HepG2 (cell line): ENCODE results near the gene INO80. TPM values are rescaled to one million over a fixed set of nuclear protein-coding genes. Genes with fewer than 3 reads are reported as not detected.

Source experiments
- ATAC-seq: fragments of 200-7000 bp; cut with Tn5 transposase; 3 replicates; pipeline ENCODE4 v1.9.1; 2020; ENCODE audit warnings: mild to moderate bottlenecking, moderate library complexity
- BruUV-seq: library from RNA; stranded (reverse); fragments of 400-500 nt; replicated peaks from 2 replicates; lab custom pipeline; 2021; lab: Mats Ljungman, UMichigan
- CTCF ChIA-PET: fragments of 300-600 bp; formaldehyde crosslinking; extraction: SDS; loops from one replicate; lab custom pipeline; 2021; ENCODE audit warnings: low total read pairs, inconsistent platforms, low intra/inter-chr PET ratio; lab: Yijun Ruan, JAX
- POLR2A ChIA-PET: fragments of 350-600 bp; sonication (Branson Sonifier 250); formaldehyde crosslinking; loops from one replicate; lab custom pipeline; 2020; ENCODE audit warnings: antibody characterized with exemption, inconsistent platforms; lab: Yijun Ruan, JAX
- DNase-seq: peaks from one replicate; pipeline ENCODE4 v3.0.0-alpha.2; 2015; ENCODE audit warnings: low spot score
- FAIRE-seq: peaks from 3 replicates; lab custom pipeline; 2011; peaks lifted over from hg19 to GRCh38; lab: Jason Lieb, UNC
- H2AFZ ChIP-seq: one replicate; pipeline ENCODE4 v1.6.1; 2011; ENCODE audit warnings: low read length, inconsistent platforms
- H3K27ac ChIP-seq: fragments of 300-600 bp; 3 replicates; pipeline ENCODE4 v1.8.0; 2011; ENCODE audit warnings: mixed run types, mild to moderate bottlenecking, mixed read lengths, low read length, inconsistent platforms; ENCODE audit not compliant: insufficient read depth; ENCODE audit errors: extremely low read length
- H3K27me3 ChIP-seq, 2 experiments: fragments of 200-600 bp in 1 of 2; 2 replicates in 1 of 2; 3 replicates in 1 of 2; pipeline versions ENCODE4 v1.6.0 to v1.8.0; 2011; ENCODE audit warnings: low read length in 2 of 2, mild to moderate bottlenecking in 2 of 2, moderate library complexity in 2 of 2, inconsistent platforms in 1 of 2; ENCODE audit not compliant: insufficient read depth in 2 of 2, control insufficient read depth in 1 of 2
- H3K36me3 ChIP-seq, 2 experiments: fragments of 200-600 bp in 1 of 2; replicated peaks in 1 of 2; 2 replicates in 1 of 2; 3 replicates in 1 of 2; pipeline versions ENCODE4 v1.5.1 to v1.8.0; 2011; ENCODE audit warnings: low read length in 2 of 2, inconsistent platforms in 1 of 2; ENCODE audit not compliant: insufficient read depth in 2 of 2, control insufficient read depth in 1 of 2
- H3K4me1 ChIP-seq: 2 replicates; pipeline ENCODE4 v1.5.1; 2012; ENCODE audit warnings: low read length, inconsistent platforms; ENCODE audit not compliant: insufficient read depth
- H3K4me2 ChIP-seq: 2 replicates; pipeline ENCODE4 v1.6.0; 2011; ENCODE audit warnings: low read depth, low read length, inconsistent platforms
- H3K4me3 ChIP-seq, 3 experiments: fragments of 200-600 bp in 1 of 3; sonication (generic), shearing (Covaris generic) in 1 of 3; replicated peaks in 1 of 3; 2 replicates each; pipeline ENCODE4 v1.5.1; 2011 to 2016; ENCODE audit warnings: low read length in 3 of 3, inconsistent platforms in 2 of 3, low read depth in 2 of 3, mild to moderate bottlenecking in 2 of 3, control low read depth in 1 of 3, mixed read lengths in 1 of 3; ENCODE audit not compliant: insufficient read depth in 1 of 3
- H3K79me2 ChIP-seq: one replicate; pipeline ENCODE4 v1.6.1; 2011; ENCODE audit warnings: low read length, inconsistent platforms; ENCODE audit not compliant: insufficient read depth
- H3K9ac ChIP-seq: 2 replicates; pipeline ENCODE4 v1.6.0; 2011; ENCODE audit warnings: mild to moderate bottlenecking, low read depth, low read length, inconsistent platforms; ENCODE audit not compliant: insufficient read depth
- H3K9me3 ChIP-seq: 2 replicates; pipeline ENCODE4 v1.5.1; 2012; ENCODE audit warnings: mild to moderate bottlenecking, low read length
- H4K20me1 ChIP-seq: 2 replicates; pipeline ENCODE4 v1.6.0; 2011; ENCODE audit warnings: inconsistent platforms, mild to moderate bottlenecking, low read length, moderate library complexity; ENCODE audit not compliant: insufficient read depth
- NCOR1 ChIP-seq: fragments of 200-600 bp; sonication (generic); IDR thresholded peaks from 2 replicates; pipeline ENCODE4 v1.7.0; 2017; ENCODE audit warnings: antibody characterized with exemption, low read length, borderline replicate concordance
- ZFP82 ChIP-seq: sonication (generic); formaldehyde crosslinking; IDR thresholded peaks from 2 replicates; pipeline ENCODE4 v1.5.1; 2020; ENCODE audit warnings: mild to moderate bottlenecking, missing genetic modification reagents, borderline replicate concordance
- ZNF20 ChIP-seq: sonication (generic); formaldehyde crosslinking; IDR thresholded peaks from 2 replicates; pipeline ENCODE4 v1.4.0; 2020; ENCODE audit warnings: mild to moderate bottlenecking, moderate library complexity, missing genetic modification reagents
- ZNF468 ChIP-seq: sonication (generic); formaldehyde crosslinking; IDR thresholded peaks from 2 replicates; pipeline ENCODE4 v1.8.0; 2022; ENCODE audit warnings: mild to moderate bottlenecking, moderate library complexity, missing genetic modification reagents
- WGBS: methylation state at CpG from one replicate; pipeline ENCODE4 v1.1.6; 2017; ENCODE audit warnings: low lambda C conversion rate; 5-methylcytosine and 5-hydroxymethylcytosine counted together
- in situ Hi-C: cut with HindIII; loops from 2 replicates; pipeline ENCODE4 v1.10.0; 2017; ENCODE audit warnings: low pct_unique_long_range_greater_than_20kb; ENCODE audit not compliant: extremely low pct_ligation_motif_present
- intact Hi-C: fragments of 100-400 bp; cut with micrococcal nuclease; formaldehyde crosslinking; loops from one replicate; pipeline ENCODE4 v1.10.0; 2022; ENCODE audit not compliant: unreplicated experiment
- polyA plus RNA-seq, 8 experiments: library from polyadenylated mRNA; depleted of rRNA in 3 of 8; stranded (reverse) in 7 of 8; unstranded in 1 of 8; fragments of >200 nt; fragmentation: Illumina TruSeq in 4 of 8; extraction: Trizol in 4 of 8; gene quantifications; 2 replicates each; pipeline versions ENCODE4 v1.2.1 to v1.2.3, GENCODE V29; 2011 to 2016; ENCODE audit warnings: low read depth in 4 of 8, missing spikeins in 1 of 8, mixed read lengths in 1 of 8; ENCODE audit not compliant: insufficient read depth in 1 of 8
- total RNA-seq, 5 experiments: library from RNA; depleted of rRNA; stranded (reverse); fragments of >200 nt; fragmentation: Illumina TruSeq; extraction: Trizol; gene quantifications; 2 replicates each; pipeline ENCODE4 v1.2.3, GENCODE V29; 2016; ENCODE audit warnings: low read depth in 1 of 5

Gene INO80
- total and polyA plus RNA-seq, 2 of the 13 experiments (the other 11 are each of a cell fraction or from before 2014, with no cell fraction given): 3.6 to 14.8 TPM

DNA sequence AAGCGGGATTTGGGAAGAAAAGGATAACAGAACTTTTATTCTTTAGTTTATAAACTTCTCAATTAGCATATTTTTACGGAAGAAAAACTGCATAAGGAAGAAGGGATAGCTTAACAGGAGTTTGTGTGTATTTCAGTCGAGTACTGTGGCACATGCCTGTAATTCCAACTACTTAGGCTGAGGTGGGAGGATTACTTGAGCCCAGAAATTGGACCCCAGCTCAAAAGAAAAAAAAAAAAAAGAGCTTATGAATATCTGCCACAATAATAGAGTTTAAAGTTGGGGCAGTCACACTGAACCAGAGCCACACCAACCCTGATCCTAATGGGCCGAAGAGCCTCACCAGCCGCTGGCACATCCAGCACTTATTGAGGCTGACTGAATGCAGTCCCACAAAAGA, 131.7 kb downstream of the INO80 start:
- CTCF ChIA-PET: no interaction called here
- intact Hi-C loops (no loop called here), in situ Hi-C loops (no loop called here)
- 98% methylated on average over 5 of the region's 5 CpGs for WGBS
- Histone ChIP-seq H3K4me2 (no peak overlapping the region), H4K20me1 (no peaks in the 10 kb centered on the region), H2AFZ (no peak overlapping the region), H3K4me3 (no peak overlapping the region), H3K27ac (no peak overlapping the region), H3K4me1 (no peaks in the 10 kb centered on the region), H3K9ac (no peak overlapping the region), H3K79me2 (no peaks in the 10 kb centered on the region), H3K9me3 (no peaks in the 10 kb centered on the region), H3K36me3 (peaks cover 39 to 82% of the 10 kb centered on the region in 2 experiments), H3K27me3 (no peaks in the 10 kb centered on the region)
- ATAC-seq (no peak), FAIRE-seq (no peak), DNase-seq (no peak)
- POLR2A ChIA-PET: no interaction called here
- TF ChIP-seq ZNF468 (CRISPR knock-in tag): no peak
- no peak for TF ChIP-seq ZNF20 (CRISPR knock-in tag)
- no peak for TF ChIP-seq NCOR1
- BruUV-seq: no TSS peak

DNA sequence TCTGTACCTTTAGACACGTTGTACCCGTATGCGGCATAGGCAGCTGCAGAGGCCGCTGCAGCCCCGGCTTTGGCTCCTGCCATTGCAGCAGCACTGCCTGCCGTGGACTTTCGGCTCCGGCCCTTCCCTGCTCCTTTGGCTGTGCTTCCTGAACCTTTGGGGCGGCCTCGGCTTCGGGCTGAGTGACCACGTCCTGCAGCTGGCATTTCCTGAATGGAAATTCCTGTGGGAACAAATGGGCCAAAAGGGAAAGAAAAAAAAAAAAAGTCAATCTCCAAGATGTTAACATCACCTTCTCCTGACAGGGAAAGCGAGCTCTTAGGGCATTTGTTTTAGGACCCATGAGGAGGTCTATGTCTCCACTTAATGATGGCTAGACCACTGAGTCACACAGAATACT, 133.2 kb downstream of the INO80 start:
- no peaks in the 10 kb centered on the region for H4K20me1 ChIP-seq
- H3K4me3 ChIP-seq: no peak overlapping the region
- FAIRE-seq (no peak), ATAC-seq (no peak), DNase-seq (no peak)
- H3K36me3 ChIP-seq: peaks cover 40 to 95% of the 10 kb centered on the region in 2 experiments
- no peaks in the 10 kb centered on the region for H3K9me3 ChIP-seq
- no peaks in the 10 kb centered on the region for H3K4me1 ChIP-seq
- H3K9ac ChIP-seq: no peak overlapping the region
- H3K4me2 ChIP-seq: no peak overlapping the region
- ChIA-PET CTCF (no interaction called here), POLR2A (no interaction called here)
- no peaks in the 10 kb centered on the region for H3K27me3 ChIP-seq
- no peak overlapping the region for H2AFZ ChIP-seq
- intact Hi-C loops (no loop called here), in situ Hi-C loops (no loop called here)
- 97% methylated on average over 13 of the region's 13 CpGs for WGBS
- no TSS peak for BruUV-seq
- H3K27ac ChIP-seq: no peak overlapping the region
- no peaks in the 10 kb centered on the region for H3K79me2 ChIP-seq
- no peak for TF ChIP-seq ZFP82
